ENCODE results near the gene PIMREG. TPM values are rescaled to one million over a fixed set of nuclear protein-coding genes. Genes with fewer than 3 reads are reported as not detected.

Gene PIMREG
- total and polyA plus RNA-seq, 2 experiments from 2014 or later: 11.3 to 70.6 TPM

GRCh38 chr17:6413065-6413464 is 31.2 kb upstream of the PIMREG start:
- peak; percentile 48 to 56 for DNase-seq (ENCODE audit: low read depth in 1 of 2, low spot score in 1 of 2)
- H3K27ac ChIP-seq: no peak overlapping the region
- TF ChIP-seq CTCF (IDR thresholded peaks at IDR 0.05; ENCODE audit: low read depth, low read length): peak; percentile 41

GRCh38 chr17:6415616-6416015 is 28.6 kb upstream of the PIMREG start:
- Histone ChIP-seq H3K4me1 (ENCODE audit: low read depth) (no peaks in the 10 kb centered on the region), H3K27ac (no peak overlapping the region), H3K4me3 (no peak overlapping the region), H3K27me3 (peaks cover 3% of the 10 kb centered on the region), H3K36me3 (no peaks in the 10 kb centered on the region), H3K9me3 (ENCODE audit: low read depth) (no peaks in the 10 kb centered on the region)
- TF ChIP-seq CTCF (IDR thresholded peaks at IDR 0.05; ENCODE audit: low read depth, low read length): no peak
- peak in 1 of 2 donors; percentile 25 for DNase-seq (ENCODE audit: low read depth in 1 of 2, low spot score in 1 of 2)

More at GRCh38 chr17:6413065-6413464, 31.2 kb upstream of the PIMREG start:
- no peaks in the 10 kb centered on the region for H3K36me3 ChIP-seq
- no peaks in the 10 kb centered on the region for H3K4me1 ChIP-seq (ENCODE audit: low read depth)
- H3K27me3 ChIP-seq: peaks cover 3% of the 10 kb centered on the region
- no peaks in the 10 kb centered on the region for H3K9me3 ChIP-seq (ENCODE audit: low read depth)
- no peak overlapping the region for H3K4me3 ChIP-seq

GRCh38 chr17:6420173-6420641 is 24.0 kb upstream of the PIMREG start:
- Histone ChIP-seq H3K36me3 (no peaks in the 10 kb centered on the region), H3K4me3 (no peak overlapping the region), H3K27me3 (peaks cover 3% of the 10 kb centered on the region), H3K27ac (no peak overlapping the region), H3K4me1 (ENCODE audit: low read depth) (no peaks in the 10 kb centered on the region), H3K9me3 (ENCODE audit: low read depth) (no peaks in the 10 kb centered on the region)
- peak; percentile 42 for TF ChIP-seq CTCF (IDR thresholded peaks at IDR 0.05; ENCODE audit: low read depth, low read length)
- peak; percentile 17 to 25 for DNase-seq (ENCODE audit: low read depth in 1 of 2, low spot score in 1 of 2)

GRCh38 chr17:6421700-6422604 is 22.3 kb upstream of the PIMREG start:
- H3K9me3 ChIP-seq (ENCODE audit: low read depth): no peaks in the 10 kb centered on the region
- H3K4me3 ChIP-seq: no peak overlapping the region
- peak; percentile 83 for TF ChIP-seq CTCF (IDR thresholded peaks at IDR 0.05; ENCODE audit: low read depth, low read length)
- no peaks in the 10 kb centered on the region for H3K36me3 ChIP-seq
- no peak overlapping the region for H3K27ac ChIP-seq
- peak; percentile 80 to 85 for DNase-seq (ENCODE audit: low read depth in 1 of 2, low spot score in 1 of 2)
- H3K27me3 ChIP-seq: peaks cover 3% of the 10 kb centered on the region
- H3K4me1 ChIP-seq (ENCODE audit: low read depth): no peaks in the 10 kb centered on the region

GRCh38 chr17:6422654-6423241 is 21.5 kb upstream of the PIMREG start:
- H3K27me3 ChIP-seq: peaks cover under 1% of the 10 kb centered on the region
- no peak for DNase-seq (ENCODE audit: low read depth in 1 of 2, low spot score in 1 of 2)
- no peaks in the 10 kb centered on the region for H3K9me3 ChIP-seq (ENCODE audit: low read depth)
- no peak overlapping the region for H3K27ac ChIP-seq
- H3K36me3 ChIP-seq: no peaks in the 10 kb centered on the region
- no peaks in the 10 kb centered on the region for H3K4me1 ChIP-seq (ENCODE audit: low read depth)
- no peak for TF ChIP-seq CTCF (IDR thresholded peaks at IDR 0.05; ENCODE audit: low read depth, low read length)
- no peak overlapping the region for H3K4me3 ChIP-seq

Measured in cardiac muscle cell (in vitro differentiated cells and primary cell).